Measurements from ENCODE around the gene FAM136A. TPM values are rescaled to one million over a fixed set of nuclear protein-coding genes. Genes with fewer than 3 reads are reported as not detected.
"Not testable (repeated sequence)": the region's sequence is repeated elsewhere in the genome, so short reads cannot be mapped to it uniquely, and the experiment has no call there.

Gene FAM136A
- total and polyA plus RNA-seq, 2 of the 4 experiments (the other 2 are of a cell fraction) = 19.9 to 28.1 TPM

- dilution Hi-C loops (cut with HindIII; ENCODE audit: low sequenced_read_pairs, unreplicated experiment); H3K18ac ChIP-seq (ENCODE audit: low read depth, low read length); H2AK5ac ChIP-seq (ENCODE audit: low read depth, low read length); H4K5ac ChIP-seq (ENCODE audit: low read depth, low read length); H3K79me1 ChIP-seq (ENCODE audit: low read depth in 1 of 2, low read length in 2 of 2); H2BK5ac ChIP-seq (ENCODE audit: low read depth, low read length, poor library complexity, severe bottlenecking); intact Hi-C loops (cut with micrococcal nuclease); DNase-seq; H4K20me1 ChIP-seq (ENCODE audit: insufficient read depth, low read length); H3K4ac ChIP-seq (ENCODE audit: low read depth, low read length); CTCF ChIA-PET; H3K27me3 ChIP-seq (ENCODE audit: control insufficient read depth, insufficient read depth, low read length); ATAC-seq (ENCODE audit: low read depth); H3K56ac ChIP-seq (ENCODE audit: extremely low read depth, insufficient read depth, low read length); H2AK9ac ChIP-seq (replicated peaks; ENCODE audit: low read depth, low read length, poor library complexity); H4K8ac ChIP-seq (ENCODE audit: low read depth in 2 of 2, low read length in 2 of 2); H4K91ac ChIP-seq (ENCODE audit: insufficient read depth, low read depth, low read length); H2BK20ac ChIP-seq (ENCODE audit: low read depth, low read length); H3K9me3 ChIP-seq (ENCODE audit: control insufficient read depth, insufficient read depth, low read length); H3K9ac ChIP-seq (ENCODE audit: low read depth, low read length); H3K14ac ChIP-seq (replicated peaks; ENCODE audit: low read depth, low read length); POLR2A ChIA-PET (ENCODE audit: unreplicated experiment); in situ Hi-C loops (cut with MboI; ENCODE audit: low sequenced_read_pairs); H2BK15ac ChIP-seq (ENCODE audit: low read depth, low read length); BruUV-seq (replicated peaks); H3K9me1 ChIP-seq (ENCODE audit: insufficient read depth, low read length); H3K23ac ChIP-seq (ENCODE audit: low read depth, low read length); H2BK120ac ChIP-seq (ENCODE audit: low read depth, low read length); H3K4me3 ChIP-seq (ENCODE audit: insufficient read depth, low read depth, low read length); H3K4me1 ChIP-seq (ENCODE audit: control insufficient read depth, insufficient read depth, low read length); H3K27ac ChIP-seq (ENCODE audit: insufficient read depth, low read length); H2AFZ ChIP-seq (replicated peaks; ENCODE audit: low read length, poor library complexity); H3K4me2 ChIP-seq (ENCODE audit: low read depth, low read length): not testable (repeated sequence)
- H3K36me3 ChIP-seq (ENCODE audit: control insufficient read depth, insufficient read depth, low read length) = peaks cover 16% of the 10 kb centered on the region
- WGBS, 2 experiments (ENCODE audit: extremely low coverage in 2 of 2, insufficient read length in 1 of 2) = 90% methylated on average over 3 of the region's 18 CpGs; no CpG with 5 or more reads in 1 of the 2 experiments
Measured at GRCh38 chr2:70269422-70270302, 32.2 kb downstream of the FAM136A start.

- H2AFZ ChIP-seq (replicated peaks; ENCODE audit: low read length, poor library complexity); H2BK120ac ChIP-seq (ENCODE audit: low read depth, low read length); H3K18ac ChIP-seq (ENCODE audit: low read depth, low read length); H3K27me3 ChIP-seq (ENCODE audit: control insufficient read depth, insufficient read depth, low read length); H2BK20ac ChIP-seq (ENCODE audit: low read depth, low read length); H4K5ac ChIP-seq (ENCODE audit: low read depth, low read length); H3K14ac ChIP-seq (replicated peaks; ENCODE audit: low read depth, low read length); H3K4me3 ChIP-seq (ENCODE audit: insufficient read depth, low read depth, low read length); H2BK15ac ChIP-seq (ENCODE audit: low read depth, low read length); H4K20me1 ChIP-seq (ENCODE audit: insufficient read depth, low read length); H3K79me1 ChIP-seq (ENCODE audit: low read depth in 1 of 2, low read length in 2 of 2); H3K4ac ChIP-seq (ENCODE audit: low read depth, low read length); CTCF ChIA-PET; intact Hi-C loops (cut with micrococcal nuclease); H4K8ac ChIP-seq (ENCODE audit: low read depth in 2 of 2, low read length in 2 of 2); H3K9me1 ChIP-seq (ENCODE audit: insufficient read depth, low read length); H3K9me3 ChIP-seq (ENCODE audit: control insufficient read depth, insufficient read depth, low read length); H3K27ac ChIP-seq (ENCODE audit: insufficient read depth, low read length); H3K23ac ChIP-seq (ENCODE audit: low read depth, low read length); H3K9ac ChIP-seq (ENCODE audit: low read depth, low read length); H4K91ac ChIP-seq (ENCODE audit: insufficient read depth, low read depth, low read length); H3K56ac ChIP-seq (ENCODE audit: extremely low read depth, insufficient read depth, low read length); in situ Hi-C loops (cut with MboI; ENCODE audit: low sequenced_read_pairs); DNase-seq; BruUV-seq (replicated peaks); H2AK9ac ChIP-seq (replicated peaks; ENCODE audit: low read depth, low read length, poor library complexity); H3K4me2 ChIP-seq (ENCODE audit: low read depth, low read length); ATAC-seq (ENCODE audit: low read depth); H2AK5ac ChIP-seq (ENCODE audit: low read depth, low read length); POLR2A ChIA-PET (ENCODE audit: unreplicated experiment); H2BK5ac ChIP-seq (ENCODE audit: low read depth, low read length, poor library complexity, severe bottlenecking); H3K4me1 ChIP-seq (ENCODE audit: control insufficient read depth, insufficient read depth, low read length); dilution Hi-C loops (cut with HindIII; ENCODE audit: low sequenced_read_pairs, unreplicated experiment): not testable (repeated sequence)
- peaks cover 15% of the 10 kb centered on the region for H3K36me3 ChIP-seq (ENCODE audit: control insufficient read depth, insufficient read depth, low read length)
- WGBS, 2 experiments (ENCODE audit: extremely low coverage in 2 of 2, insufficient read length in 1 of 2) = 70% methylated on average over 2 of the region's 30 CpGs; no CpG with 5 or more reads in 1 of the 2 experiments
Measured at GRCh38 chr2:70266925-70267324, 34.9 kb downstream of the FAM136A start.

All from IMR-90 (cell line).